Dedifferentiated amniotic fluid mesenchymal stem cell (primary cell): ENCODE measurements around the gene MAP3K21.
A peak's percentile ranks its signal among the peaks of the same experiment; 100 is the strongest.

ENCODE experiments used
- DNase-seq: peaks from one replicate; pipeline ENCODE4 v3.0.0-alpha.2; 2016; ENCODE audit errors: extremely low spot score

MAP3K21 gene

DNA sequence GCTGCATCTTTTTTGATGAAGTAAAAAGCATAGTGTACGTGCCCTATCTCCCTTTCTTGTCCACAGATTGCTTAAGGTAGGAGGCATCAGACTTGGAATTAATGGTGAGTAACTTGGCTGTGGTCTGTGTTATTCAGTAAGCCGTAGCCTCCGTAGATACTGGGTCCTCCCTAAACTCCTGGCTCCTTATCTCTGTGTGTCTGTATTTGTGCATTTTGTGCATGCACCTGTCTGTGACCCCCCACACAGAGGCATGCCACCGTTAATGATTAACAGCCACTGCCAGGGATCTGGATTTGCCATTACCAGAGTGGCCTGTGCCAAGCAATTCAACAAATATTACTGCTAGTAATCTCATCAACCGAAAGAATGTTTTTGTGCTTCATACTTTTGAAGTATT lies 31.9 kb downstream of the MAP3K21 start:
- DNase-seq = no peak

DNA sequence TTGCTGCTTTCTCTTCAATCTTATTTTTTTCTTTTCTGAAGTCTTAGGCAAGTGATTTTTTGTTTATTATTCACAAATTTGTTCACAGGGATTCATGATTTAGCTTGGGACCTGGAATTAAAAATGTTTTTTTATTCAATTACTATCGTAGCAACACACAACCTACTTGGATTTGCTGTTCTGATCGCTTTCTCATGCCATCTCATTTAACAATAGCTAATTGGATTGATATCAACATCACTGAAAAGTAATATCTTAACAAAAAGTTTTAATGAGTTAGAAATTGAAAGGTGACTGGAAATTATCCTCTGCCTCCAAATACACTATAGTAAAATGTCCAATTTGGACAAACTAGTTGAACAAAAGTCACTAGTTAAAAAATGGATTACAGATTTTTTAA lies 32.4 kb downstream of the MAP3K21 start:
- no peak for DNase-seq

DNA sequence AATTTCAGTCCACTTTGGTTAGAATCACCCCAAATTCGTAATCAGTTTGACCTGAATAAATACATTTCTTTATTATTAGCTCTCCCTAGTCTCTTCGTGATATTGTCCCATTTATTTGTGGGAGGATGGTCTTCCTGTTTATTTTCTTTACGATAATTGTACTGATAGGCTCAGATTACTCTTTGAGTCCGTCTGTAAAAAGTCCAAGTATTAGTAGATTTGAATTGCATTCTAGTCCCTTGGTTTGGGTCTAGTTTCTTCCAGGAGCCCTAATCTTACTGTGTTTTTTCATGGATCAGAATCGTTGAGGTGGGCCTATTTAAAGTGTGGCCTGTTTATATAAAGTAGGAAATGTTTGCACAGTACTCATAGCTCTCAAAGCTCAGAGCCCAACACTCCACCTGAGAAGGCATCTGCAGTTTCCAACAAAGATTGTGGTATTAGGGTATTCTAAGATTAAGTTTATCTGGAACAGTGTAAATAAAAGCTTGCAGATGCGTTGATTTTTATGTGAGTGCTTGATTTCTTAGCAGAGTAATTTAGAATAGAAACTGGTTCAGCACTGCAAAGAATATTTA lies 33.1 kb downstream of the MAP3K21 start:
- no peak for DNase-seq

DNA sequence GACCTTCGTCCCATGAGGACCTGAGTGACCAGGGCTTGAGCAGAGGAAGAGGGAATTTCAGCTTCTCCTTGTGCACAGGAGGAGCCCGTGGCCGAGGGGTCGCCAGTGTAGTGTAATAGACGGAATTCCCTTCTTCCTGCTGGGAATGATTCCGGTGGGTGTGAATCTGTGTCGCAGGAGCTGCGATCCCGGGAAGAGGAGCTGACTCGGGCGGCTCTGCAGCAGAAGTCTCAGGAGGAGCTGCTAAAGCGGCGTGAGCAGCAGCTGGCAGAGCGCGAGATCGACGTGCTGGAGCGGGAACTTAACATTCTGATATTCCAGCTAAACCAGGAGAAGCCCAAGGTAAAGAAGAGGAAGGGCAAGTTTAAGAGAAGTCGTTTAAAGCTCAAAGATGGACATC lies 34.4 kb downstream of the MAP3K21 start:
- no peak for DNase-seq

DNA sequence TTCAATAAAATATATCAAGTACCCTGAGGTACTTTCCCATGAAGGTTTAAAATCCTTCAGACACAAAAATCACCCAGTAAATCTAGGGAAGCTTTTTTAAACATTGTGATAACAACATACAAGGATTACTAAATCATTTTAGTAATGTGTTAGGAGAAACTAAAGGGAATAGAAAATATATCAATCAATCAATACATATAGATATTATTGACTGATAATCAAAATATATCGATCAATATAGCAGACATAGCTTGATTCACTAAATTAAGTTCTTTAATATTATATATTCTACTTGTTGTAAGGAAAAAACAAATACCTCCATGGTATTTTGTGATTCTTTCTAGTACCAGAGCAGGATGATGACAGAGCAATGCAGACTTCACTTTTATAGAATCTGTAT lies 35.2 kb downstream of the MAP3K21 start:
- DNase-seq = no peak

DNA sequence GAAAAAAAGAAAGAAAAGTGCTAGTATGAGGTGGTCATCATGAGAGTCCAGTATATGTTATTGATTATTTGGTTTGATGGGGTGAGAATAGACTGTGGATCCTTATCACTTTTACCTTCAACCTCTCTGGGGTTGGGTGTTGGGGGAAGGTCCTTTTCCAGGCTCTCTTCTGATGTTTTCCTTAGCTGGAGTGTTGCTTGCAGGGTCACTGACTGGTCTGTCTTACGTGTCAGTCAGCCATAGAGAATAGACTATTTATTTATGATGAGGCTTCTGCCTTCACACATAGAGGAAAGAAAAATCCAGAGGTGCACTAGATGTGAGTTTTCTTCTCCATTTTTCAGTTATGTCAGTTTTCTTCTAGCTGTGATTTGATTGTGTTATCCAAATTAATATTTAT lies 36.5 kb downstream of the MAP3K21 start:
- DNase-seq = no peak

DNA sequence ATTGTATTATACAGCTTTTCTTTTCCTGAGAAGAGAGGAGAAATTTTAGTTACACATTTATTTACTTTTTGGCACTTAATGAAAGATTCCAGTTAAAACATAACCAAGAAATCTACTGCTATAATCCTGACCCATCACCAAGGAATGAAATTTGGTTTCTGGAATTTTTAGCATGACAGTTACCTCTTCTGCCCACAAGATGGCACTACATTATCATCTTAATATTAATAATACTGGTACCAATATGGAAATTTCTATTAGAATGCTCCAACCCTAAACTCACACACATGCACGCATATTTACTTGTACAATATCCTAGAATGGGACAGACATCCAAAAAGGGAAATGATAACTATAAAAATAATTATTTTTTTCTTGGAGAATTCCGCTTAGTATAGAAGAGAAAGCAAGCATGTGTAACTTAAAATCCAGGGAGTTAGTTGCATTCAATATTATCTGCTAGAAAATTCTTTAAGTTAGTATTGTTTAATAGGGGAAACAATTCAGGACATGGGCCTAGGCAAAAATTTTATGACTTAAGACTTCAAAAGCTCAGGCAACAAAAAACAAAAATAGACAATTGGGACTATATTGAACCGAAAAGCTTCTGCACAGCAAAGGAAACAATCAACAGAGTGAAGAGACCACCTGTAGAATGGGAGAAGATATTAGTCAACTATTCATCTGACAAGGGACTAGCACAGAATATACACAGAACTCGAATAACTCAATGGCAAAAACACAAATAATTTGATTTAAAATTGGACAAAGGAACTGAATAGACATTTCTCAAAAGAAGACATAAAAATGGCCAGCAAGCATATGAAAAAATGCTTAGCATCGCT lies 37.4 kb downstream of the MAP3K21 start:
- DNase-seq = peak; percentile 33

DNA sequence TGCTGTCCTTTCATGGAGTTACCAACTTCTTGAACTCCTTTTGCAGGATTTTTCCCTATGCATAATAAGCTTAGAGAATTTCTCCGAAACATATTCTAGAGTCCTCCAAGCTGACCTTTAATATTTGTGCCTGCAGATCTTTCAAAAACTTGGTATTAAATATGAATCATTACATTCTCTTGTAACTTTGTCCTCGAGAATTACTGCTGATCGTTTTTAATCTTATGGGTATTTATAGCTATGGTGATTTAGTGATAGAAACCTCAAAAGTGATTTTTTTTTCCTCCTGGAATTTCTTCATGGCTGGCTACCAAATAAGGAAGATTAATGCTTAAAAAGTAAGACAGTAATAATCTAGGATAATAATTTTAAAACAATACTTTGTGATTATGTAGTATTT lies 39.1 kb downstream of the MAP3K21 start:
- DNase-seq = no peak

DNA sequence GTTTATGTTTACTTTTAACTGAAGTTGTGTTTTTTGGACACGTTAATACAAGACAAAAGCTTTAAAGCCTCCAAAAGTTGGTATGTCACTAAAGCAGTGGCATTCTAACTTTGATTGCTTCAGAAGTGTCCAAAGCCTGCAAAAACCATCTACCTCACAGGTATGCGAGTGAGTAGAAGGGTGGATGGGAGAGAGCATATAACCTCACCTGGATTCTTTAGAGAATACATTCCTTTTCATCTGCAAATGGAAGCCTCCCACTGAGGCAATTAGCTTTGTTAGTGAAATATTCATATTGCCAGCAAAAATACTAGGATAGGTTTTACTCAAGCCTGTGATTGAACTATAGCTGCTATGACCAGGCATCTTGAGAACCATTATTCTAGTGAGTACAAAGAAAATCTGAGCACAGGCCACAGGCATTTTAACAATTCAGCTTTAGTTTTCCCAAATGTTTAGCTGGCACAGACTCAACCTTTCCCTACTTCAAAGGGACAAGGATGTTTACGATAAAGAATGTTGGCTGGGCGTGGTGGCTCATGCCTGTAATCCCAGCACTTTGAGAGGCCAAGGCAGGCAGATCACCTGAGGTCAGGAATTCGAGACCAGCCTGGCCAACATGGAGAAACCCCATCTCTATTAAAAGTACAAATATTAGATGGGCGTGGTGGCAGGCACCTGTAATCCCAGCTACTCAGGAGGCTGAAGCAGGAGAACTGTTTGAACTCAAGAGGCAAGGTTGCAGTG lies 39.7 kb downstream of the MAP3K21 start:
- DNase-seq = no peak

DNA sequence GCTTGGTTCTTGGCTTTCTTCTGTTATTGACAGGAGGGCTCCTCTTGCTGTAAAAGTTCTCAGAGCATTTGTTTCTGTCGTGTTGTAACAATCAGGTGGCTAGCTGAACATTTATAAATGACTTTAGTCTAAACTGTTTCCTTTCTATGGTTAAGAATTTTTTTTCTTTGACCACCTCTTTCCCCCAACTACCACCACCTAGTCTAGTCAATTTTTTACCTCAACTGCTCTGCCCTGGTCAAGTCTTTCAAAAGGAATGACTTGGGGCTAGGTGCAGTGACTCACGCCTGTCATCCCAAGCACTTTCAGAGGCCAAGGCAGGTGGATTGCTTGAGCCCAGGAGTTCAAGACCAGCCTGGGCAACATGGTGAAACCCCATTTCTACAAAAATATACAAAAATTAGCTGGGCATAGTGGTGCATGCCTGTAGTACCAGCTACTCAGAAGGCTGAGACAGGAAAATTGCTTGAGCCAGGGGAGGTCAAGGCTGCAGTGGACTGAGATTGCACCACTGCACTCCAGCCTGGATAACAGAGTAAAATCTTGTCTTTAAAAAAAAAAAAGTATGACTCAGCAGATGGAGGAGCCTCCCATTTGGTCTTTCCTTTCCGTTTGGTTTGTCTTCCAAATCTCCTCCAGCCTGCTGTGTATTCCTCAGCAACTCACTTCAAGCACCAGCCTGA lies 40.7 kb downstream of the MAP3K21 start:
- DNase-seq = no peak

DNA sequence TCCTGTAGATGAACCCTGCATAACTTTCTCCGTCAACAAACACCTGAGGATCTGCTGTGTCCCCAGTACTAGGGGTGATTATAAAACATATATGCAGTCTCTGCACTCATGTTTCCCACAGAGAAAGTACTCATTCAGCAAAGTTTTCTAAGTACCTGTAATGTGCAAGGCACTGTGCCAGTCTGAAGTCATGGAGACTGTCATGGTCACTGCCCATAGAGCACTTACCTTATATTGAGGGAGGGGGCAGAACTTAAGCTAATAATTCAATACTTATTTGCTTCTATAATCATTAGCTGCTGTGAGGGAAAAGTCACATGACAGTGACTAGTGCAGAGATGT lies 41.2 kb downstream of the MAP3K21 start:
- no peak for DNase-seq

DNA sequence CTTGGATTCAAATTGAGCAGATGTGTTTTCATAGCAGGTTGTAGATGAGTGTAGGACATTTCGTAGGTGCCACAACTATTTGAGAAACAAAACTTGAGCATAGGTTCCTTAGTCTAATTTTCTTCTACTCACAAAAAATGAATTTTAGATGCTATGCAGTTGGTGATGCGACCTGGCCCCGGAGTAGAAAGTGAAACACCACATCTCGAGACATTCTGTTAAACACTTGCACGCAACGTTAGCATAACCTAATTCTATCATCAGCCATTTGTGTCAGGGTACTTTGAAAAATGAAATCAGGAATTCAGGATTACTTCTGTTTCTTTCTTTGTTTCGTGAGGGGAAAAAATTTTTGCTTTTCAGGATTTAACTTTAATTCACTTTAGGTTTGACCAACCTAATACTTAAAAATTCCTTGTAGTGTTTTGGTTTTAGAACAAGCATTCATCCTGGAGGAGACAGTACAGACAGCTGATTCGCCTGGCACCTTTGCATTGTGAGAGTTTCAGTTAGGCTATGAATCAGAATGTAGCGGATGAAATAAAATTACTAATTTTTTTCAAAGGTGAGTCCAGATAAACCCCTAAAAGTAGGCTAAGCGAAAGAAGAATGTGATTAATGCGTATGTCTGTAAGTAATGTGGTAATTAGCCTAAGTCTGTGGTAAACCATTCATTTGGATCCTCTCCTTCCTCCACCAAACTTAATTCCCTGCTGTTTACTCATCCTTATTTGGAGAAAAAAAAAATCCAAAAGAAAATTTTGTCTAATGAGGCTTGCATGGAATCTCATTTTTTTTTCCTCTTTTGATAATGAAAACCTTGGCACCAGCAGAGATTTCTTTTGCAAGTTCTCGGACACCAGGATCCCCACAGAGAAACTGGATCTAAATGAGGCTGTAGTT lies 44.9 kb downstream of the MAP3K21 start:
- no peak for DNase-seq

DNA sequence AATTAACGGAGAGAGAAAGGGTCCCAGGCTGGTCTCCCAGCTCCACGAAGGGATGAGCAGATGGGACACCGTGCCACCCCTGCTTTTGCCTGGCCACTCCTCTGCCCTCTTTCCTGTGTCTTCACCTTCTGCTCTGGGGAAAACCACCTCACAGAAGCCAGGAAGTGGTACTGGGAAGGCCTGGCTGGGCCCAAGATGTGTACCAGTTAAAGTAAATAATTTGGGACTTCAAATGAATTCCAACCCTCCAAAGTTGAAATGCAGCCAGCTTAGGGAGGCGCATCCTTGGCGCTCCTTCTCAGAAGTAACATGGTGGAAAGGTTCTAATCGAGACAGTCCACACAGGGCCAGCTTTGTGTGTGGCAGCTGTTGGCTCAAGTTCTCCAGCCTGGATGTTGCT lies 45.7 kb downstream of the MAP3K21 start:
- no peak for DNase-seq

DNA sequence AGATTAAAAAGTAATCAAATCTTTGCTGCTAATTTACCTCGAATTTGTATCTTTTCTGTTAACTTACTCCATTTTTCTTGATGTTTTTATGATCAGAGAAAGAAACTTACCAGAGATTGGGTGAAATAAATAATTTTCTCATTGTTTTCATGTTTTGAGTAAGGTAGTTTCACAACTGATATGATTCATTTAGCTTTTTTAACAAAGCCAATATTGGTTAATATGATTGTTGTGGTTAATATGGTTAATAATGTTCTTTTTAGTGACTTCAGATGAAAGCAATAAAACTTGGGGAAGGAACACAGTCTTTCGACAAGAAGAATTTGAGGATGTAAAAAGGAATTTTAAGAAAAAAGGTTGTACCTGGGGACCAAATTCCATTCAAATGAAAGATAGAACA lies 48.1 kb downstream of the MAP3K21 start:
- DNase-seq = no peak

DNA sequence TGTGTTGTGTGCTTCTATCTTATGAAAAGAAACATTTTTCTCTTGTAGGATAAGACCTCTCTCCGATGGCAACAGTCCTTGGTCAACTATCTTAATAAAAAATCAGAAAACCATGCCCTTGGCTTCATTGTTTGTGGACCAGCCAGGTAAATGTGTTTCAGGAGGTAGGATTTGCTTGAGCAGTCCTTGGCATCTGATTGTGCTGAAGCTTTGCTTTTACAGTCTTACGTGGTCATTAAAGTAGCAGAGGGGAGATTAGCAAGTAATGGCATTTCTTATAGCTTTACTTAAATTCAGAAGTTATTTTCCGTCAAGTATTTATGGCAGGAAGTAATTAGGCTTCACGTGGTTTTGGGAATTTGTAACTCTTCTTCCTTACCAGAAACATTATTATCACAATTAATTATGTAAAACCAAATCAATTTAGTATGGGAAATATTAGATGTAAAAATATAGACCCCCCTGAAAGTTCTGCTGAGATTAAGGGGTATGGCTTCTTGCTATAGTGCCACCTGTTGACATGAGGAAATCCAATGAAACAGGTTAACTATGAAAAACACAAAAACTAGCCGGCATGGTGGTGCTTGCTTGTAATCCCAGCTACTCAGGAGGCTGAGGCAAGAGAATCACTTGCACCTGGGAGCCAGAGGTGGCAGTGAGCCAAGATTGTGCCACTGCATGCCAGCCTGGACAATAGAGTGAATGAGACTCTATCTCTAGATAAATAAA lies 49.0 kb downstream of the MAP3K21 start:
- no peak for DNase-seq

DNA sequence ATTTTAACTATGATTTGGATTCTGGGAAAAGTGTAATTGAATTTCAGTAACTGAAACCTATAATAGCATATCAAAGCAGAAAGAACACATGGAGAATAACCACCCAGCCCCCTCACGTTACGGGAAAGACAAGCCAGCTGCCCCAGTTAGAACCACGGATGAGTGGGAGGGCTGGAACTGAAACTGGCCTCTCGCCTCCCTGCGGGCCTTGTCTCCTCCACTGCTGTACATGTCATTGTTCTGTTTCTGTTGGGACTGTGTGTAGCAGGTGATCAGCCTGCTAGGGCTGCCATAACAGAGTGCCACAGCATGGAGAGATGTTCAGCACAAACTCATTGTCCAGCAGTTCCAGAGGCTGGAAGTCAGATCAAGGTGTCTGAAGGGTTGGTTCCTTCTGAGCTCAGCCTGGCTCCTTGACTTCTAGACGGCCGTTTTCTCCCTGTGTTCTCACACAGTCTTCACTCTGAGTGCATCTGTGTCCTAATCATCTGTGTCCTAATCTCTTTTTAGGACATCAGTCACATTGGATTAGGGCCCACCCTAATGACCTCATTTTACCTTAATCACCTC lies 52.4 kb downstream of the MAP3K21 start:
- DNase-seq = no peak

DNA sequence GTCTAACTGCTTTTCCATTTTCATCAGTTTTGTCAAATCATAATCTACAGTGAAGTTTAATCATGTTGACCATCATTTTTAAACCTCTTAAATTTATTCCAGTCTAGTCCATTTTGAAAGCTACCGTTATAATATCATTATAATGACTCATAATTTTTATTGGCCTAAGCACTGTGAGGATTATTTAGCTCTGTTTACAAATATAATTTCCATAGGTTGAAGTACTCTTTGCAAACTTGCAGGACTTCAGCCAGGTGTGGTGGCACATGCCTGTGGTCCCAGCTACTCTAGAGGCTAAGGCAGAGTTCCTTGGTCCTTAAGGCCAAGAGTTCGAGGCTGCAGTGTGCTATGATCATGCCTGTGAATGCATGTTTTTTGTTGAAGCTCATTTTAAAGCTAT lies 54.3 kb downstream of the MAP3K21 start:
- DNase-seq = no peak

DNA sequence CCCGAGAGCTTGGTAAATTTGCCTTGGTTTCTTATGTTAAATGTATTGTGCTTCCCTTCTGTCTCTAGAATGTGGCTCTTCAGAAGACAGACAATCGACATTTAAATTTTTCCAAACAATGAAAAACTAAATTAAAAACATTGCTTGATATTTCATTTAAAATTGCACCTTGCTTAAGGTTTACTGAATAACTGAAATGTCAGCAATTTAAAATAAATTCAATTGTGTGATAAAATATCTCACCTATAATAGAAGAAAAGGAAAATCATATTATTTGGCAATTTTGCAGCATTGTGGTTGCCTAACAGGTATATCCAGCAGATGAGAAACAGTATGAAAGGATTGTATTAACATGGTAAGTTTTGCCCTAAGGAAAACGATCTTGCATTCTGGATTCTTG lies 56.5 kb downstream of the MAP3K21 start:
- DNase-seq = no peak

DNA sequence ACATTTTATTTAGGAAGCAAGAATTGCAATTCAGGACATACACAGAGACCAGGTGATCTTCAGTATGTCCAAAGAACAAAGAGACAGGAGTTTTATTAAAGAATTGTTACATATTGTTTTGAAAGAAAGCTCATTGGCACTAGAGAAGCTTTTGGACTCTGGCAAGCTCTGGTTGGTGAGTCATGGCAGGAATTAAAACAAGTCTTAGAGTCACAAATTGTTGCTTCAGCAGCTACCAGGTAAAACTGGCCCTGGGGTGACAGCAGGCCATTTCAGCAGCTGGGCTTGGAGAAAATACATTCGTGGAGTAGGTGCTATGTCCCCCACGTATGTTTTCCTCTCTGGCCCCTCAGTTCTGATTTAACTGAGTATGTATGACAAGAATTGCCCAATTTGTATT lies 58.8 kb downstream of the MAP3K21 start:
- no peak for DNase-seq

DNA sequence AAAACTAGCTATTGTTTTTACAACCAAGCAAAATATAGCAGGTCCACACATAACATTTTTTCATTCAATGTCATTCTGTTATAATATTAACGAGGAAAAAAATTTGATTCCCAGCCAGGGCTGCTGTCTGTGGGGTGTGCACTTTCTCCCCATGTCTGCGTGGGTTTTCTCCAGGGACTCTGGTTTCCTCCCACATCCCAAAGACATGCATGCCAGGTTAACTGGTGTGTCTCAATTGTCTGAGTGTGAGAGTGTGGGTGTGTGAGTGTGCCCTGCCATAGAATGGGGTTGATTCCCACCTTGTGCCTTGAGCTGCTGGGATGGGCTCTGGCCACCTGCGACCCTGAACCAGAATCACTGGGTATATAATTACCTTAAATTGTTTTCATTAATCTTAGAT lies 60.1 kb downstream of the MAP3K21 start:
- DNase-seq = no peak
